Measurements from ENCODE around the gene RRM1.
"Not testable (repeated sequence)": the region's sequence is repeated elsewhere in the genome, so short reads cannot be mapped to it uniquely, and the experiment has no call there.

RRM1 gene

DNA sequence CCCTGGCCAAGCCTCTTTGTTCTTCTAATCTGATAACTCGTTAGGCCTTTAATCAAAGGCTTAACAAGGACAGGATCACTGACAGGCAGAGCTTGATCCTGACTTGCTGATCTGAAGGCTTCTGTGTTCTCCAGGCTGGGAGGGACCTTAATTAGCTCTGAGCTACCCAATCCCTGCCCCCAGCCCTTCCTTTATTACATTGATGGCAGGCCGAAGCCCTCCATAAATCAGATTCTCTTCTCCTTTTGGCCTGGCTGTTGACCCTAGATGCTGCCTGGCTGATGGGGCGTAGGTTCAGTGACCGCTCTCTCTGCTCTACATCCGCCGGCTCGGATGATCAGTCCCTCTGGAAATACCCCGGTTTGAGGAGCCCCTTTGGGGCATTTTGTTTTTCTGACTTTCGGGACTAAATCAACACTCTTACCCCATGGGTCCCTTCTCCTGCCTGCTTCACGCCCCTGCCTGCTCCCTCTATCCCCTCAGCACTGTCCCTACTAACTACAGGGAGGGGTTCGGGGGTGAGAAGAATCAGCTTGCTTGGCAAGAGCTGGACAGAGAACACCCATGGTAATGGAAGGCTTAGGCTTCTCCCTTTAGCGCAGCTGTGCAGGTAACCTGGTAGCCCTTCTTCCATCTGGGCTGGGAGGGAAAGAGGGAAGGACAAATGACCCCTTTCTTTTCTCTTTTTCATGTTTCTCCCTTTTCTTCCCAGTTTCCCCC is 10.0 kb upstream of the RRM1 start:
- DNase-seq: no peak

DNA sequence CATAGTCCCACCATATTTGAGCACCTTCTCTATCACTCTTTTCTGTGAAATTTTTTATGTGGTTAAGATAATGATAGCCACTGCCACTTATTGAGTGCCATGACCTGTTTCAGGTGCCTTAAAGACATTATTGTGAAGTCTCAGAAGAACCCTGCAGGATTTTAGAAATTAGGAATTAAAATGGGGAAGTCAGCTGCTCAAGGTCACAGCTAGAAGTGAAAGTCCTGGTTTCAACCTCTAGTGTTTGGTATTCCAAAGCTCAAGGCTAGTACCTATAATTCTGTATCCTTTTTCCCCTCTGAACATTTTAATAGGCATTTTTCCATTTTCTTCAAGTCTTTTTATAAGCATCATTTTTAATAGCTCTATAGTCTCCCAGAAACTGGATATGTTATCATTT is 9.0 kb upstream of the RRM1 start:
- DNase-seq: no peak

DNA sequence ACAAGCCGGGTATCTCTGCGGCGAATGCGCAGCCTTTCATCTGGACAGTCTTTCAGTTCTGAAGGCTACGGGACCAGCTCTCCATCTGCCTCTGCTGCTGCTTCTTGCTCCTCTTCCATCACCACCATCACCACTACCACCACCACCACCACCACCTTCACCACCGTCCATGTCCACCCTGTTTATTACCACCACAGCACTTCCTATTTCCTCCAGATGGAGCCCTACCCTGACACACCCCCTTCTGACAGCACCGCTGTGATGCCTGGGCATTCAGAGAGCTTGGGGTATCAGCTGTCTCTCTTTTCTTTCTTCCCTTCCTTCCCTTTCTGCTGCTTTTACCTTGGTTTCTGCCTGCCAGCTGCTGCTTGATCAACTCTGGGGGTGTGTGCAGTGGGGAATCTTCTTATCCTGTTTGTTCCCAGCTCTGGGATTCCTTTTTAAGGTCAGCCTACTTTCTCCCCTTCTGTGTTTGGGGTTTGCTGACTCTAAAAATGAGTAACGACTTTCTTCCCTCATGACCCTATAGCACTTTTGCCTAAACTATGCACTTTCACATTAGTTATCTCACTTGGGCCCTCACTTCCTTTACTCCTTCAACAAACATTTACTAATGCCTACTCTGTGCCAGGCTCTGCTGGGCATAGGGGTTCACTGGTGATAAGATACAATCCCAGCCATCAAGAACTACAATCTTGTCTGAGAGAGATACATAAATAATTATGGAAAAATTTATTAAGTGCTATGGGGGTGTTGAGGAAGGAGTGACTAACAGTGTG is 7.8 kb upstream of the RRM1 start:
- DNase-seq: no peak

DNA sequence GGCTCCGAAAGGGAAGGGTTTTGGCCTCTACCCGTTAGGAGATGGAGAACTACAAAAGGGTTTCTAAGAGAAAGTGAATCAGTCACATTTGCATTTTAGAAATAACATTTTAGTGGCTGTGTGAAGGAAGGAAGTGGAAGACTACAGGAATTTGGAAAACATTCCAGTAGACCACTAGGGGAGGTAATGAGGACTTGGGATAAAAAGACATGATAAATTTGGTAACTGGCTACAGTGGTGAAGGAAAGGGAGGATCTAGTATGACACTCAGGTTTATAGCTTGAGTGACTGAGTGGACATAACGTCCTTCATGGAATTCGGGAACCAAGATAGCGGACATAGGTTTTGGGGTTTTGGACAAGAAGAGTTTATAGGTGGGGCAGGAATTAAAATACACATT is 7.0 kb upstream of the RRM1 start:
- no peak for DNase-seq

DNA sequence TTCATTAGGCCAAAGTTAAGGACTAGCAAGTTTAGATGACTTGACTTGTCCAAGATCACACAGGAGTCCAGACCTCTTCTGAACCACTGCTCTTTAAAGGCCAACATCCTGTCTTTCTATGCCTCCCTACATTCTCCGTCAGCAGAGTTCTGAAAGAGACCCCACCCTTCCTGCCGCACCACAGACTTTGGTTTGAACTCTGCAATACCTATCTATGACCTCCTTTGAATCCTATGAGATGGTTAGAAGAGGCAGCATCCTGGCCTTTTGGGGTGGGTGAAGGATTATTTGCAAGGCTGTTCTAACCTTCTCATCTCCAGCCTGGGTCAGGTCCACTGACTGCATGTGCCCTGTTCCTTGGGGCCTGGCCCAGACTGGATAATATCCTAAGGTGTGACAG is 4.3 kb upstream of the RRM1 start:
- DNase-seq: peak; percentile 24

DNA sequence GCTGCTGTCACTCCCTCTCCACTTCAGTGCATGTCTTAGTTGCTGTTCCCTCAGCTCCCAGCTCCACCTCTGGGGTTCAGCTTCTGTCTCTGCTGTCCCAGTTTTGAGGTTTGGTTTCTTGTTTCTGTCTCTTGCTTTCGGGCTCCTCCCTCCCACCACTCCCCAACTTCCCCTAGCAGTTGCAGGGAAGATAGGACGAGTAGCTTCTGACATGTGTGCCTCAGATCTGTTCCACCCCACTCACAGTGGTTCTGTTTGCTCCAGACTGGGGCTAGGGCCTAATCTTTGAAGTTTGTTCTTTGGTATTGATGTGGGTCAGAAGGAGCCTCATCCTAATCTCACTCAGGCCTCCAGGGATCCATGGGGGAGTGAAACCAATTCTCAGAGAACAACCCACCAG is 2.6 kb upstream of the RRM1 start:
- DNase-seq: no peak

DNA sequence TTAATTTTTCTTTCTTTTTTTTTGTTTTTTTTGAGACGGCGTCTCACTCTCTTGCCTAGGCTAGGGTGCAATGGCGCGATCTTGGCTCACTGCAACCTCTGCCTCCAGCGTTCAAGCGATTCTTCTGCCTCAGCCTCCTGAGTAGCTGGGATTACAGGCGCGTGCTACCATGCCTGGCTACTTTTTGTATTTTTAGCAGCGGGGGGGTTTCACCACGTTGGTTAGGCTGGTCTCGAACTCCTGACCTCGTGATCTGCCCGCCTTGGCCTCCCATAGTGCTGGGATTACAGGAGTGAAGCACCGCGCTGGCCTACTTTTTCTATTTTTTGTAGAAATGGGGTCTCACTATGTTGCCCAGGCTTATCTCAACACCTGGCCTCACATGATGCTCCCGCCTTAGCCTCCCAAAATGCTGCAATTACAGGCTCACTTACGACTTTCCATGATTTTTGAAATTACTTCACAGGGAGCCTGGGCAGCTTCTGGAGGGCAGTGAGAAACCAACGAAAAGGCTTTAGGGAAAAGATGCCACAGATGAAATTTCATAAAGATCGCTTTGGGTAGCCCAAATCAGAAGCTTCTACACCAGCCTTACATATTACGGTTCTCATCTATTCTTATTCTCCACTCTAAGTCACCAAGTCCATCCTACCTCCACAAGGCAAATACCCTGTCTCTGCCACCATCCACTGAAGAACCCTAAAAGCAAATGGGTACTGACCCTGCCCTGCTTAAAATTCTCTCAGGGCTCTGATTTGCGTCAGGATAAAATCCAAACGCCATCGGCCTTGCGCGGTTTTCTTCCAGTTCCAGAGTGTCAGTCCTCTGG is 866 bp upstream of the RRM1 start:
- no peak for DNase-seq

DNA sequence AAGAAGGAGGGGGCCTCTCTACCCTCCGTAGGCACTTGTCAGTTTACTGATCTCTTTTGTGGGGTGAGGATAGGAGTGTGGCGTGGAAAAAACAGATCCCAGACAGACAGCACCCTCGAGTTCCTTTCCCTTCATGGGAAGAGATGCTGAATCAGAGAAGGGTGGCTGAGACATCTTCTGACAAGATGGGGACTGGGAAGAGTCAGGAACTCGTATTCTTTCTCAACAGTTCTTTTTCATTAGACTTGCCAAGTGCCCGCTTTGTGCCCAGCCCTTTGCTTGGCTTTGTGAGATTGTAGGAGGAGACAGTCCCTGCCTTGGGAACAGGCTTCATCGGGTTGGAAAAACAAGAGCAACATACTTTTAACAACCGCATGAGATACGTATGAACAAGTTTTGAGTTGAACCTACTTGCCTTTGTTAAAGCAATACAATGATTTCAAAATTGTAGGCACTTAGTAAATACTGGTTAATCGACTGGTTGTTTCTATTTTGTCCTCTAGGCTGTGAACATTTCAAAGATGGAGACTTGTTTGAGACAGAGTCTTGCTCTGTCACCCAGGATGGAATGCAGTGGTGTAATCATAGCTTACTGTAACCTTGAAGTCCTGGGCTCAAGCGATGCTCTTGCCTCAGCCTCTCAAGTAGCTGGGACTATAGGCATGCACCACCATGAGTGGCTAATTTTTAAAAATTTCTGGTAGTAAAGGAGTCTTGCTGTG is 1.1 kb downstream of the RRM1 start:
- DNase-seq: peak; percentile 45

DNA sequence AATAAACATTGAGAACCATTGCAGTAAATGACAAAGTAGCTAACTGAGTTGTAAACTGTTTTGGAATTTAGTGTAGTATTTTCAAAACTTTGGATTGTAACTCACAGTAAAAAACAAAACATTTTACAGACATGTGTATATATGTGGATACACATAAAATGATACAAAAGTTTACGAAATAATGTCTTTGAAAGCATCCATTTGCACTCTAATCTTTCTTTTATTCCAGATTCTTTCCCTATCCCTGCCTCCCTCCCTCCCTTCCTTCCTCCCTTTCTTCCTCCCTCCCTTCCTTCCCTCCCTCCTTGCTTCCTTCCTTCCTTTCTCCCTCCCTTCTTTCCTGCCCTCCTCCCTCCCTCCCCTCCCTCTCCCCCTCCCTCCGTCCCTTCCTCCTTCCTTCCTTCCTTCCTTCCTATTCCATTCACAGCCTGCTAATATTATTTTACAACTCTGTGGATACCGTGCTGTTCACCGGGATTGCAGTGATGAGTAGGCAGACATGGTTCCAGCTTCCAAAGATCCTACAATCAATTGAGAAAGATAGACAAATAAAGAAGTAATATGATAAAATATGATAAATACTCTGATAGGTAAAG is 3.5 kb downstream of the RRM1 start:
- DNase-seq: no peak

DNA sequence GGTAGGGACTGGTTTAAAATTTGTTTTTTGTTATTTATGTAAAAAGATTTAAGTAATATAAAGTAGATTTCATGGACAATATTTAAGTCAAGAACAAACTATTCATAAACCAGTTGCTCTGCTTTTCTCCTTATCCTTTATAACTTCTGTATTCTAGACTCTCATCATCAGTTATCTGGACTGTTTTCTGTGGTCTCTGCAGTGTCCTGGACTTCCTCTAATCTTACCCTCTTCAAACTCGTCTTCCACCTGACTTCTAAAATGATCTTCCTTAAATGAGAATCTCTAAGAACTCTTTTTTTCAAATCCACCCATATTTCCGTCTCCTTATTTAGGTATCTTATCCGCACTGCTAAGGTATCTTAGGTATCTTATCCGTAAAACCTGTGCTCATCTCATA is 8.1 kb downstream of the RRM1 start:
- DNase-seq: no peak

DNA sequence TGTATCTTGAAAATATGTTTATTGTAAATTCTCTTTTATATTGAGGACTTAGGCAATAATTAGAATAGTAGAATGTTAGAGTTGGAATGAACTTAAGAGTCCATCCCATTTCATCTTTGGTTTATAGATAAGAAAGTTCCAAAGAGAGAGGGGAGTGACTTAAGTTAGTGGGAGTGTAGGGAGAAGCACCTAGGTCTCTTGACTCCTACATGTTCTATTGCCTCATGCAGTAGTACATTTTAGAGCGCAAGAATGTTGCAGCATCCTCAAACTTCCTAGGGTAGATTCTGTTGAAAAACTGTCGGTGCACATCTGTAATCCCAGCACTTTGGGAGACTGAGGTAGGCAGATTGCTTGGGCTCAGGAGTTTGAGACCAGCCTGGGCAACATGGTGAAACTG is 8.7 kb downstream of the RRM1 start:
- DNase-seq: no peak

DNA sequence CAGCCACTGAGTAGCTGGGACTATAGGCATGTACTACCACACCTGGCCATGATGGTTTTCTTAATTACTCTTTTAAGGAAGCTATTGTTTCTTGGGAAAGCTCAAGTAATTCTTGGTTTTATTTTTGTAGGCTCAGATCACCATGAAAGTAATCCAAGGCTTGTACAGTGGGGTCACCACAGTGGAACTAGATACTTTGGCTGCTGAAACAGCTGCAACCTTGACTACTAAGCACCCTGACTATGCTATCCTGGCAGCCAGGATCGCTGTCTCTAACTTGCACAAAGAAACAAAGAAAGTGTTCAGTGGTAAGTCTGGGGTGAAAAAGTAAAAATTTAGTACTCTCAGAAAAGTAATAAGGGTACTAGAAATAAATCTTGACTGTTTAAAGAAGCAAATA is 11.3 kb downstream of the RRM1 start:
- no peak for DNase-seq

DNA sequence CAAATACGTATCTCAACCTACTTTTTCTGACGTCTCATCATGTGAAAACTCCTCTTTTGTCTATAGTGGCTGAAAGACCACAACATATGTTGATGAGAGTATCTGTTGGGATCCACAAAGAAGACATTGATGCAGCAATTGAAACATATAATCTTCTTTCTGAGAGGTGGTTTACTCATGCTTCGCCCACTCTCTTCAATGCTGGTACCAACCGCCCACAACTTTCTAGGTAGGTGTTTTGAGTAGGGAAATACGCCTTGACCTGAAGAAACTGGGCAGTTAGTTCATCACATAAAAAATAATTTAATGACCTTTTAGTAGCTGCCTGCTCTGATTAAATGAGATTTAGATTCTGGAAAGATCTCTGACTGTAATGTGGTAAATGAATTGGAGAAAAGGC is 17.2 kb downstream of the RRM1 start:
- DNase-seq: no peak

DNA sequence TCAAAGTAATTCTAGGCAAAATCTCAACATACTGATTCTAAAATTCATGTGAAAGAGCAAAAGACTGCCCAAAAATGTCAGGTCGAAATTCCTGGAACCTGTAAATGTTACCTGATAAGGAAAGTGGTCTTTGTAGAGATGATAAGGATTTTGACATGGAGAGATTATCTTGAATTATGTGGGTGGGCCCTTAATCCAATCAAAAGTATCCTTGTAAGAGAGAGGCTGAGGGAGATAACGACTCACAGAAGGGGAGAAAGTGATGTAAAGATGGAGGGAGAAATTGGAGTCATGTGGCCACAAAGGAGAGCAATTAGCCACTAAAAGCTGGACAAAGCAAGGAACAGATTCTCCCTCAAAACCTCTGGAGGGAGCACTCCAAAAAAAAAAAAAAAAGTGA is 20.5 kb downstream of the RRM1 start:
- no peak for DNase-seq

DNA sequence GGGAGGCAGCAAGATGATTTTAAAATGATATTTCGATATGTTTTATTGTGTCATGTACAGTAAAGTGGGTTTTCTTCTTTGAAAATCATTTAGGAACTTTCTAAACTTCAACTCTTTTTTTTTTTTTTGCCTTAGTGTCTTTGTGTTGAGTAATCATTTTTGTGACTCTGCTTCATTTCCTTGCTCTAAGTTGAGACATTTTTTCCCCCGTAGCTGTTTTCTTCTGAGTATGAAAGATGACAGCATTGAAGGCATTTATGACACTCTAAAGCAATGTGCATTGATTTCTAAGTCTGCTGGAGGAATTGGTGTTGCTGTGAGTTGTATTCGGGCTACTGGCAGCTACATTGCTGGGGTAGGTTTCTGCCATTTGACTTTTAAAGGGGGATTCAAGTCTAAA is 23.5 kb downstream of the RRM1 start:
- peak; percentile 22 for DNase-seq

DNA sequence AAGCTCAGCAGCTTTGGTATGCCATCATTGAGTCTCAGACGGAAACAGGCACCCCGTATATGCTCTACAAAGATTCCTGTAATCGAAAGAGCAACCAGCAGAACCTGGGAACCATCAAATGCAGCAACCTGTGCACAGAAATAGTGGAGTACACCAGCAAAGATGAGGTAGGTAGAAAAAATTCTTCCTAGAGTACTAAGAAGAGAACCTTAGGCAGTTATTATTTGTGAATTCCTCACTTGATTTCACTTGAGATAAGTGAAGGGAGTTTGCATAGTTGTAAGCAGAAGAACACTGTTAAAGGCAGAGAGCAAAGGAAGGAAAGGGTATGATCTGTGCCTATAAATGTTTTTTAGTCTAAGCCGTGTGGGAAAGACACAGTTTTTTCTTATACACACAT is 28.6 kb downstream of the RRM1 start:
- DNase-seq: no peak

DNA sequence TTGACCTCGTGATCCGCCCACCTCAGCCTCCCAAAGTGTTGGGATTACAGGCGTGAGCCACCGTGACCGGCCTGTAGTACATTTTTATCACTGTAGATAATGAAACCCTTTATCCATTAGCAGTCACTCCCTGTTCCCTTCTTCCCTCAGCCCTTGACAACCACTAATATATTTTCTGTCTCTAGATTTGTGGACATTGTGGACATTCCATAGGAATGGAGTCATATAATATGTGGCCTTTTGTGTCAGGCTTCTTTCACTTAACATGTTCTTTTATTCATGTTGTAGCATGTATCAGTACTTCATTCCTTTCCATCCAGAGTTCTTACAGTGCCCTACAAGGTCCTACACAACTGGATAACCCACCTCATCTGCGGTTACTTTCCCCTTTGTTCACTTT is 30.5 kb downstream of the RRM1 start:
- no peak for DNase-seq

DNA sequence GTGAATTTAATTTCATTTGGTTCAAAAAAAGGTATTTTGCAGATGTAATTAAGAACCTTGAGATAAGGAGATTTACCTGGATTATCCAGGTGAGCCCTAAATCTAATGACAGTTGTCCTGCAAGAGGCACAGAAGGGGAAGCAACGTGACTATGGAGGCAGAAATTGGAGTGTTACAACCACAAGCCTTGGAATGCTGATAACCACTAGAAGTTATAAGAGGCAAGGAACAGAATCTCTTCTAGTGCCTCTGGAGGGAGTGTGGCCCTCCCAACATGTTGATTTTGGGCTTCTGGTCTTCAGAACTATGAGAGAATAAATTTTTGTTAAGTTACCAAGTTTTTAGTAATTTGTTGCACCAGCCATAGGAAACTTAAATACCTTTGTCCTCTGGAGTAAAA is 32.8 kb downstream of the RRM1 start:
- DNase-seq: no peak

DNA sequence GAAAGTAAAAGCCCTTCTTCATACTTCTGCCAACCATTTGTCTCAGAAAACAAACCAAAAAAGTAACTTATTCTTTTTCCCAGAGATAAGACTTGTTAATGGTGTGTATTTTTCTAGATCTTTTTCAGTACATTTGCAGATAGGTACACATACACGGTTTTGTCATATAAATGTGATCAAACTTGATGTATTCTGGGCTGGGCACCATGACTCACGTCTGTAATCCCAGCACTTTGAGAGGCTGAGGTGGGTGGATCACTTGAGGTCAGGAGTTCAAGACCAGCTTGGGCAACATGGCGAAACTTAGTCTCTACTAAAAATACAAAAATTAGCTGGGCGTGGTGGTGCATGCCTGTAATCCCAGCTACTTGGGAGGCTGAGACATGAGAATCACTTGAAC is 35.6 kb downstream of the RRM1 start:
- DNase-seq: not testable (repeated sequence)

DNA sequence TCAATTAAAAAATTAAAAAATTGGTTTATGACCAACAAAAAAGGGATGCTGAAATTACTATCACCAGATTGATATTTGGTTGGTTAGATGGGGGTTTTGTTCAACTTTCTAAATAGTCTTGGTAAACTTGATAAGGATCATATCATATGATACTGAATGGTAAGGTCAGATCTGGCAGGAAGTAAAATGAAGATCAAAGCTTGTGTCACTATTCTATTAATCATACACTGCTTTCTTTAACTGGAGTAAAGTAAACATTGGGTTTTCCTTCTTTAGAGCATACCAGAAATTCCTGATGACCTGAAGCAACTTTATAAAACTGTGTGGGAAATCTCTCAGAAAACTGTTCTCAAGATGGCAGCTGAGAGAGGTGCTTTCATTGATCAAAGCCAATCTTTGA is 40.2 kb downstream of the RRM1 start:
- no peak for DNase-seq

DNA sequence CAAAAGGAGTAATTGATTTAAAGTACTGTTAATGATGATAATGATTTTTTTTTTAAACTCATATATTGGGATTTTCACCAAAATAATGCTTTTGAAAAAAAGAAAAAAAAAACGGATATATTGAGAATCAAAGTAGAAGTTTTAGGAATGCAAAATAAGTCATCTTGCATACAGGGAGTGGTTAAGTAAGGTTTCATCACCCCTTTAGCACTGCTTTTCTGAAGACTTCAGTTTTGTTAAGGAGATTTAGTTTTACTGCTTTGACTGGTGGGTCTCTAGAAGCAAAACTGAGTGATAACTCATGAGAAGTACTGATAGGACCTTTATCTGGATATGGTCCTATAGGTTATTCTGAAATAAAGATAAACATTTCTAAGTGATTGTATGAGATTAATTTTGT is 43.9 kb downstream of the RRM1 start:
- no peak for DNase-seq

DNA sequence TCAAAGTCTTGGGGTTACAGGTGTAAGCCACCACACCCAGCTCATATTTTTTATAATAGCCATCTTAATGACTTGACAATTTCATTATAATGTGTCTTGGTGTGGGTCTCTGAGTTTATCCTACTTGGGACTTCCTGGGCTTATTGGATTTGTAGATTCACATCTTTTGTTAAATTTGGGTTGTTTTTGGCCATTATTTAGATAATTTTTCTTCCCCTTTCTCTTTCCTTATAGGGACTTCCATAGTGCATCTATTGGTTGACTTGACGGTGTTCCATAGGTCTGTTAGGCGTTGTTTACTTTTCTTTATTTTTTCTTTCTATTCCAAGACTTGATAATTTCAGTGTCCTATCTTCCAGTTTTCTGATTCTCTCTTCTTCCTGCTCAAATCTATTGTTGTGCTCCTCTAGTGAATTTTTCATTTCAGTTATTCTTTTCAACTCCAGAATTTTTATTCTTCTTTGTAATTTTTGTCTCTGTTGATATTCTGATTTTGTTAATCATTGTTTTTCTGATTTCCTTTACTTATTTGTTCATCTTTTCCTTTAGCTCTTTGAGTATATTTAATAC is 45.6 kb downstream of the RRM1 start:
- no peak for DNase-seq
